K562 (cell line): Measurements from ENCODE around the gene CDH16. TPM values are rescaled to one million over a fixed set of nuclear protein-coding genes. Genes with fewer than 3 reads are reported as not detected.

Source experiments
- ATAC-seq: fragments of 200-7000 bp; cut with Tn5 transposase; 3 replicates; pipeline ENCODE4 v1.9.1; 2020; ENCODE audit warnings: moderate library complexity
- BruUV-seq: library from RNA; stranded (reverse); fragments of 400-500 nt; replicated peaks from 2 replicates; lab custom pipeline; 2021; lab: Mats Ljungman, UMichigan
- CTCF ChIA-PET: fragments of 300-600 bp; formaldehyde crosslinking; extraction: SDS; loops from one replicate; lab custom pipeline; 2021; ENCODE audit warnings: low intra/inter-chr PET ratio; lab: Yijun Ruan, JAX
- POLR2A ChIA-PET: fragments of 300-600, 350-650 bp; sonication (Branson Sonifier 250); formaldehyde crosslinking; extraction: SDS; loops from one replicate; lab custom pipeline; 2021; ENCODE audit warnings: antibody characterized with exemption, inconsistent platforms; lab: Yijun Ruan, JAX
- DNase-seq, 4 experiments: peaks; one replicate each; pipeline versions ENCODE4 v3.0.0 to v3.0.0-alpha.2; 2011 to 2018; ENCODE audit warnings: low spot score in 3 of 4, mixed read lengths in 3 of 4; ENCODE audit errors: extremely low read depth in 1 of 4
- FAIRE-seq: peaks from 2 replicates; lab custom pipeline; 2011; peaks lifted over from hg19 to GRCh38; lab: Jason Lieb, UNC
- H2AFZ ChIP-seq: 2 replicates; pipeline ENCODE4 v1.6.0; 2011; ENCODE audit warnings: low read depth, low read length, control low read depth, inconsistent platforms
- H3K27ac ChIP-seq: fragments of 200-600 bp; 3 replicates; pipeline ENCODE4 v1.8.0; 2011; ENCODE audit warnings: low read depth, mild to moderate bottlenecking, control low read depth, inconsistent platforms, low read length, moderate library complexity, mixed read lengths; ENCODE audit errors: extremely low read depth
- H3K27me3 ChIP-seq, 2 experiments: fragments of 300-600 bp in 1 of 2; 2 replicates in 1 of 2; 3 replicates in 1 of 2; pipeline versions ENCODE4 v1.6.0 to v1.8.0; 2011; ENCODE audit warnings: inconsistent platforms in 2 of 2, low read length in 2 of 2, mild to moderate bottlenecking in 1 of 2, mixed read lengths in 1 of 2, moderate library complexity in 1 of 2; ENCODE audit not compliant: control insufficient read depth in 2 of 2, insufficient read depth in 2 of 2
- H3K36me3 ChIP-seq: fragments of 300-600 bp; 3 replicates; pipeline ENCODE4 v1.8.0; 2011; ENCODE audit warnings: mild to moderate bottlenecking, low read length, inconsistent platforms; ENCODE audit not compliant: control insufficient read depth, insufficient read depth
- H3K4me1 ChIP-seq, 2 experiments: fragments of 200-600 bp in 1 of 2; replicated peaks in 1 of 2; 2 replicates in 1 of 2; 3 replicates in 1 of 2; pipeline versions ENCODE4 v1.5.1 to v1.8.0; 2011; ENCODE audit warnings: inconsistent platforms in 2 of 2, low read length in 2 of 2, mild to moderate bottlenecking in 1 of 2, mixed read lengths in 1 of 2, moderate library complexity in 1 of 2; ENCODE audit not compliant: control insufficient read depth in 2 of 2, insufficient read depth in 2 of 2
- H3K4me2 ChIP-seq: 2 replicates; pipeline ENCODE4 v1.6.1; 2011; ENCODE audit warnings: low read length, control low read depth, inconsistent platforms, mixed read lengths; ENCODE audit not compliant: insufficient read depth
- H3K4me3 ChIP-seq: fragments of 200-600 bp; sonication (generic), shearing (Covaris generic); 2 replicates; pipeline ENCODE4 v1.5.1; 2016; ENCODE audit warnings: control low read depth, inconsistent platforms
- H3K79me2 ChIP-seq: fragments of 200-600 bp; 3 replicates; pipeline ENCODE4 v1.8.0; 2011; ENCODE audit warnings: low read length, inconsistent platforms; ENCODE audit not compliant: control insufficient read depth, insufficient read depth
- H3K9ac ChIP-seq, 2 experiments: 2 replicates each; pipeline versions ENCODE4 v1.6.0 to v1.6.1; 2011; ENCODE audit warnings: low read depth in 2 of 2, low read length in 2 of 2, control low read depth in 1 of 2, inconsistent platforms in 1 of 2, mild to moderate bottlenecking in 1 of 2, mixed read lengths in 1 of 2; ENCODE audit not compliant: insufficient read depth in 1 of 2
- H3K9me1 ChIP-seq: one replicate; pipeline ENCODE4 v1.6.0; 2011; ENCODE audit warnings: inconsistent platforms, mild to moderate bottlenecking, low read length, moderate library complexity; ENCODE audit not compliant: control insufficient read depth, insufficient read depth
- H3K9me3 ChIP-seq: replicated peaks from 2 replicates; pipeline ENCODE4 v1.5.1; 2011; ENCODE audit warnings: low read depth, low read length, inconsistent platforms; ENCODE audit not compliant: control insufficient read depth, insufficient read depth
- H4K20me1 ChIP-seq: replicated peaks from 2 replicates; pipeline ENCODE4 v1.6.1; 2011; ENCODE audit warnings: low read length, inconsistent platforms, mixed read lengths; ENCODE audit not compliant: control insufficient read depth, insufficient read depth
- ATF3 ChIP-seq, 2 experiments: fragments of 450-650 bp in 1 of 2; sonication (generic) in 1 of 2; formaldehyde crosslinking in 1 of 2; IDR thresholded peaks in 1 of 2; conservative IDR thresholded peaks in 1 of 2; 2 replicates each; pipeline versions ENCODE4 v1.6.1 to v1.8.1; 2016 to 2023; ENCODE audit warnings: mild to moderate bottlenecking in 2 of 2, moderate library complexity in 2 of 2, inconsistent platforms in 1 of 2, missing genetic modification reagents in 1 of 2
- BCOR ChIP-seq: fragments of 450-650 bp; IDR thresholded peaks from 2 replicates; pipeline ENCODE4 v1.6.1; 2016
- KLF10 ChIP-seq: fragments of 250-450 bp; sonication (Bioruptor Pico); IDR thresholded peaks from 2 replicates; pipeline ENCODE4 v1.6.1; 2021; ENCODE audit warnings: matching md5 sums
- MBD2 ChIP-seq: sonication (generic); IDR thresholded peaks from 2 replicates; pipeline ENCODE4 v1.6.1; 2016; ENCODE audit warnings: low read depth, borderline replicate concordance
- PCBP2 ChIP-seq: fragments of 200-400 bp; formaldehyde crosslinking; IDR thresholded peaks from 2 replicates; pipeline ENCODE4 v1.6.1; 2018; ENCODE audit warnings: low read length, low read depth, mild to moderate bottlenecking, moderate library complexity; ENCODE audit not compliant: poor library complexity, severe bottlenecking
- ZBTB49 ChIP-seq: sonication (generic); formaldehyde crosslinking; IDR thresholded peaks from 2 replicates; pipeline ENCODE4 v1.8.0; 2022; ENCODE audit warnings: missing genetic modification reagents, mild to moderate bottlenecking, borderline replicate concordance
- ZC3H8 ChIP-seq: fragments of 450-650 bp; IDR thresholded peaks from 2 replicates; pipeline ENCODE4 v1.6.1; 2017
- ZNF561 ChIP-seq: fragments of 450-650 bp; formaldehyde crosslinking; conservative IDR thresholded peaks from 2 replicates; pipeline ENCODE4 v1.4.0; 2020; ENCODE audit warnings: mild to moderate bottlenecking, moderate library complexity
- ZNF639 ChIP-seq, 2 experiments: fragments of 200-800 bp in 1 of 2; sonication (Bioruptor generic) in 1 of 2; sonication (generic) in 1 of 2; formaldehyde crosslinking in 1 of 2; IDR thresholded peaks in 1 of 2; conservative IDR thresholded peaks in 1 of 2; 2 replicates each; pipeline versions ENCODE4 v1.5.0 to v1.6.1; 2016 to 2020; ENCODE audit warnings: missing compliant biosample characterization in 1 of 2, missing genetic modification characterization in 1 of 2, missing genetic modification reagents in 1 of 2
- WGBS: fragments of 100-300 bp; shearing (Covaris generic); methylation state at CpG from one replicate; pipeline ENCODE4 v1.1.6; 2016; ENCODE audit warnings: low coverage, mixed read lengths; ENCODE audit not compliant: insufficient coverage; ENCODE audit errors: missing lambda C conversion rate; 5-methylcytosine and 5-hydroxymethylcytosine counted together
- in situ Hi-C: fragments of 300-500 bp; cut with MboI; formaldehyde crosslinking; loops from 4 replicates; pipeline ENCODE4 v1.15.0; 2018; ENCODE audit warnings: inconsistent platforms, mixed read lengths
- intact Hi-C: fragments of 100-400 bp; cut with micrococcal nuclease; formaldehyde crosslinking; loops from 2 replicates; pipeline ENCODE4 v1.14.2; 2022
- polyA plus RNA-seq, 8 experiments: library from polyadenylated mRNA; depleted of rRNA in 4 of 8; stranded (reverse) in 5 of 8; unstranded in 3 of 8; fragments of >200 nt; fragmentation: Nextera tagmentation in 2 of 8; fragmentation: Illumina TruSeq in 1 of 8; extraction: Ambion mirVana in 2 of 8; extraction: Trizol in 1 of 8; gene quantifications; 2 replicates each; pipeline versions ENCODE4 v1.2.1 to v1.2.3, GENCODE V29; 2011 to 2014; ENCODE audit warnings: inconsistent platforms in 1 of 8, missing spikeins in 1 of 8
- total RNA-seq, 7 experiments: library from RNA; depleted of rRNA in 6 of 7; stranded (reverse); fragments of >200 nt in 6 of 7; fragmentation: Illumina TruSeq in 2 of 7; extraction: Trizol in 2 of 7; gene quantifications; 2 replicates each; pipeline versions ENCODE4 v1.2.1 to v1.2.3, GENCODE V29; 2011 to 2021; ENCODE audit warnings: low replicate concordance in 1 of 7

CDH16 gene
- total and polyA plus RNA-seq, 9 of the 15 experiments (the other 6 are each of a cell fraction or from before 2014, with no cell fraction given), result not detected

- Histone ChIP-seq H3K36me3 (peaks cover 58% of the 10 kb centered on the region; the same call in 2 of the 3 replicates), H3K27me3 (no peaks in the 10 kb centered on the region), H3K27ac (no peak overlapping the region), H3K4me2 (no peak overlapping the region), H4K20me1 (no peaks in the 10 kb centered on the region), H3K4me3 (no peak overlapping the region), H3K9me1 (no peaks in the 10 kb centered on the region), H3K4me1 (peaks cover 0 to 9% of the 10 kb centered on the region in 2 experiments; a peak in 1 of 5 replicates), H3K79me2 (no peaks in the 10 kb centered on the region)
- no peak for FAIRE-seq
- BruUV-seq, result no TSS peak
- 92% methylated on average over 5 of the region's 5 CpGs for WGBS
- DNase-seq, result no peak
- intact Hi-C loops (no loop called here), in situ Hi-C loops (no loop called here)
- CTCF ChIA-PET, result interaction anchor here (0.7 to 1.0 kb wide), 2 partner anchors 11 to 167 kb away, joined by 3 read pairs; partner anchors contain the start of gene PHAF1
- TF ChIP-seq BCOR (no peak), ATF3 (IDR thresholded peaks at IDR 0.05) (no peak), ATF3 (CRISPR knock-in tag; conservative IDR thresholded peaks at IDR 0.05) (no peak), ZC3H8 (no peak), MBD2 (no peak), ZNF639 (CRISPR knock-in tag; conservative IDR thresholded peaks at IDR 0.05 in 1 of 2, IDR thresholded peaks at IDR 0.05 in 1 of 2) (no peak), PCBP2 (no peak), ZBTB49 (CRISPR knock-in tag) (no peak), KLF10 (CRISPR knock-in tag) (no peak), ZNF561 (CRISPR knock-in tag) (no peak)
- TF ChIP-seq, all 486 proteins: peak for 0
- ATAC-seq, result no peak
- H3K9ac ChIP-seq, result no peak overlapping the region
- POLR2A ChIA-PET, result interaction anchor here (0.6 to 1.1 kb wide), 6 partner anchors 10 to 260 kb away, joined by 3 read pairs; no protein-coding TSS in a partner anchor
- no peak overlapping the region for H2AFZ ChIP-seq
- no peaks in the 10 kb centered on the region for H3K9me3 ChIP-seq
These were observed 24.3 kb upstream of the CDH16 start for GRCh38 chr16:66942981-66943380.
